GM21515 (cell line): Measurements from ENCODE around the gene GALNTL6.

Experiments used
- ATAC-seq: cut with Tn5 transposase; IDR thresholded peaks from one replicate; pipeline ENCODE4 v1.9.1; 2021; ENCODE audit not compliant: unreplicated experiment

GALNTL6 gene

DNA sequence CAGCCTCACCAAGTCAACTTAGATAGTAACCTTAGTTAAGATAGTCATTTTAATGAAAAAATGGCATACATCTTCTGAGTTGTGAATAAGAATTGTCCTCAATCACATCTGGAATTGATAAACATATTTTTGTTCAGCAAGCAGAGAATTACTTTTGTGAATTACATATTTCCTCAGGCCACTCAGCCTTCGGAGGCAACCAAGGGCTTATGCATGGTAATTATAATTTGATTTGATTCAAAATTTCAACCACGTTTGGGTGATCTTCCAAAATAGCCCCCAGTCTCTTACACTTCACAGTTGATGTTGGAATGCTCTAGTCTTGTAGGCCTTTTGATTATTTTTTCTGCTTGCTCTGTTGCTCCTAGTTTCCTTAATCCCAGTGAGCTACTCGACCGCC, 63.4 kb downstream of the GALNTL6 start:
- no peak for ATAC-seq

DNA sequence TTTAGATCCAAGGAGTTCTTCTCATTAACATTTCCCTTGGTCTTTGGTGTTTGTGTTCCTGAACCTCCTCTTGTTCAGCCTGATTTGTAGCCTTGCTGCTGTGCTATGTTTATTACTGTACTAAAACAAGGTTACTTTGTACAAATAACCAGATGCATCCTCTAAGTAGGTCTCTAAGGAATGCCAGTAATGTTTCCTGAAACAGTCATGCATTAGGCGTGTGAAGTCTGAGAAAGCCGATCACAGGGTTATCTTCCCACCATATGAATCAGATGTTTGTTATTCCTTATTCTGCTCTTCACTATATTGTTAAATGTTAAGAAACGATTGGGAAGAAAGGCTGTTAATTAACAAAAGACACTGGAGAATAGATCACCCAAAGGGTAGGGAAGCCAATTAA, 66.9 kb downstream of the GALNTL6 start:
- ATAC-seq: no peak

DNA sequence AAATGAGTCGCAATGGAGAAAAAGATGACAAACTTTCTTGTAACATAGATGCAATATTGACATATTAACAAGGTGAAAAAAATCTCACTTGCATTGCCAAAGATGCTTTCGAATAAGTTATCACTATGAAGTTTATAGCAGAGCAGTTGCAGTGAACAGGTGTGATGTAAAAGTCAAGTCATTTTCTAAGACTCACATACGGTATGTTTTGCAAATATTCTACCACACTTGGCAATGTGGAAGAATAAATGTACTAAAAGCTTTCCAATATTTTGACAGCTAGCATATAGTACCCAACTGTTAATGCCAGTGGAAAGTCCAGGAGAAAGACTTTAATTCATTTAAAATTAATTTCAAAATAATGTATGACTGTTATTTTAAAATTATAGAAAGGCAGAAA, 76.5 kb downstream of the GALNTL6 start:
- ATAC-seq: no peak

DNA sequence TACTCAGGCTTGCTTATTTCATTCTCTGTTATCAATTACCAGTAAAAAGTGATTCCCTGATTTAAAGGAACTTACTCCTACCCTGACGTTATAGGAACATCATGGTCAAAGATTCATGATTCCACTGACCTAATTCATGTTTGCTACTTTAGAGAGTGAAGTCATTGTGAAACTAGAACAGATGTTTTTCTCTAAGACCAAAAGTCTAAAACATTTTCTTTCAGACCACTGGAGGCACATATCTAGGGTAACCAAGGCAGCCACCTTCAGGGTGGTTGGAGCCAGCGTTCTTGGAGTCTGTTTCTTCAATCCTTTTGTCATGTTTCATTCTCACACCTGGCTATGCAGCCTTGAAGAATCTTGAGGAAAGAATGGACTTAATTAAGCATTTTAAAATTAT, 77.8 kb downstream of the GALNTL6 start:
- ATAC-seq: no peak

DNA sequence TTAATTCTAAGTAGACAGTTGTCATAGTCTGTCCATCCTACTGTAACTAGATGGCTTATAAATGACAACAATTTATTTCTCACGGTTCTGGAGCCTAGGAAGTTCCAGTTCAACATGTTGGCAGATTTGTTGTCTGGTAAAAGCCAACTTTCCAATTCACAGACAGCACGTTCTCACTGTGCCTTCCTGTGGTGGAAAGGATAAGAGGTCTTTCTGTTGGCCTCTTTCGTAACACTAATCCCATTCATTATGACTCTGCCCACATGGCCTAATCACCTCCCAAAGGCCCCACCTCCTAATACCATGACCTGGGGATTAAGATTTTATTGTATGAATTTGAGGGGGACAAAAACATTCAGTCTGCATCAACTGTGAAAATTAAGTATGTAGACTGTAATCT, 83.2 kb downstream of the GALNTL6 start:
- ATAC-seq: no peak

GRCh38 chr4:171919314-171919713, 106.1 kb downstream of the GALNTL6 start:
- ATAC-seq: no peak

DNA sequence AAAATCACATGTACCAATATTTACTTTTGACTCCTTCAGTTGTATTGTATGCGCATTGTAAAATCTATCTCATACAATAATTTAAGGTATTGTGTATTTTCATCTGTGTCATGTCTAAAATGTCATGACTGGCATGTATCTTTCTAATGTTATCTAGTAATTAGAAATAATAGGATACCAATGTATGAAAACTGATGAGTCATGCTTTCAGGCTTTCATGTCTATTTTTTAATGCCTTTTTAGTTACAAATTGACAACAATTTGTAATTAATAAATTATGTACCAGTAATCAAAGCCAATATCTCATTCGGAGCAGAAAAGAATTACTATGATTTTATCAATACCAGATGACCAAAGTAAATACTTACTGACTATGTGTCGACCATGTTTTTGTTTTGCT, 107.7 kb downstream of the GALNTL6 start:
- ATAC-seq: no peak

DNA sequence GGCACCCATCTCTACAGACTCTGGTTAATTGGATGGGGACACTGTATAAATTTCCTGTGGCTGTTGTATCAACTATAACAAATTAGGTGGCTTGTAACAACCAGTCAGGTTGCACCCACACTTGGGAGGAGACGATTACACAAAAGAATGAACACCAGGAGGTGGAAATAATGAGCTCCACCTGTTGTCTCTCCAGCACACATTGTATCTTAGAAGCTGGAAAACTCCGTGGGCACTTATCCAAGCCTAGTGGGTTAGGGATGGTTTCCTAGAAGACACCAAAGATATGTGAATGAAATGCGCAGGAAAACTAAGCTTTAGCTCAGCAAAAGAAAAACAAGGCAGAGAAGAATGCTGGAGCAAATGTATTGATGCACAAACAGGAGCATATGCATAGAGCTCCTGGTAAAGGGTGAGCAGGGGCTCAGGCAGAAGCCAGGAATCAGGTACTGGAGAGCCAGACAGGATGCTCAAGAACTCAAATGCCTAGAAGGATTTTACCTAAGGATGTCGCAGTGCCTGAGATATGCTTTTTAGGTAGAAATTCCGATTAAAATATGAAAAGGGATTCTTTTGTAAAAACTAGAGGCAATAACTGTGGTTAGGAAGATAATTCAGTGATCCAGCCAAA, 111.7 kb downstream of the GALNTL6 start:
- no peak for ATAC-seq

GRCh38 chr4:171928336-171928735, 115.1 kb downstream of the GALNTL6 start:
- ATAC-seq: no peak

- no peak for ATAC-seq
Observed at GRCh38 chr4:171929477-171929876, 116.3 kb downstream of the GALNTL6 start.

DNA sequence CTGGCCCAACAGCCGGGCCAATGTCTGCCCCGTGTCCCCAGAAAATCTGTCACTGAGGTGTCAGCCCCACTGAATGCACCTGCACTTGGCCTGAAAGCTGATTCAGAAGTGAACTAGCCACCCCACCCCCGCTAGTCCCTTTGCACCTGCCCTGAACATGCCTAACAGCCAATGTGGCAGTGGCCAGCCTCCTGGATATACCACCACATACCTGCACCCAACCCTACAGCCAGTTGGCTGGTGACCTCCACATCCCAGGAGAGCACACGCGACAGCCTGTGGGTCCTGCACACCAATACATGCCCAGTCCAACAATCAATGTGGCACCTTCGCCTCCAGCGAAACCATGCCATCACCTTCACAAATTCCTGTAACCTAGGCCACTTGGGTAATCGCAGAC, 116.7 kb downstream of the GALNTL6 start:
- no peak for ATAC-seq

DNA sequence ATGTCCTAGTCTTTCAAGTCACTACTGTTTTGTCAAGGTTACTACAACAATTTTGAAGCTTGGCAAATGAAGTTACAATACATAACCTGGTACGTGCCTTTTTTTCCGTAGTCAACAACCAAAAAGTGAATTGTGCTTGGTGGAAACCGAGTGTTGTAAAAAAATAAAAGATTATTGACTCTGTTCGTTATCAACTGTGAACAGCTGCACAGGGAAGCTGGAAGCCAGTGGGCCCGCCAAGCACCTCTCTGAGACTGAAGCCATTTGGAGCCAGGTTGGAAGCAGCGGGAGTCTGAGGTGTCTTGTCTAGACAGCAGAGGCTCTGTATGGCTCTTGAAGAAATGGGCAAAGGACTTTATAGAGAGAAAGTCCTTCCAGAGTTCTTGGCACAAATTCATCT, 119.0 kb downstream of the GALNTL6 start:
- ATAC-seq: no peak

DNA sequence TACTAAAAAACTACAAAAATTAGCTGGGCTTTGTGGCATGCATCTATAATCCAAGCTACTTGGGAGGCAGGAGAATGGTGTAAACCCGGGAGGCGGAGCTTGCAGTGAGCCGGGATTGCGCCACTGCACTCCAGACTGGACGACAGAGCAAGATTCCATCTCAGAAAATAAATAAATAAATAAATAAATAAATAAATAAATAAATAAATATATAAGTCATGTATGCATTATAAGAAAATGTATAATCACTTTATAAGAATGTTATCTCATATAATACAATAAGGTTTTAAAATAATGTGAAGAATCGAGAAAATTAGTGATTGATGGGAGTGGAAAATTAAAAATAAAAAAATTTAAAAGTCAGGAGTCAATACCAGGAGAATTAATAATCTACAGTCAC, 127.5 kb downstream of the GALNTL6 start:
- ATAC-seq: no peak

GRCh38 chr4:171947400-171947799, 134.2 kb downstream of the GALNTL6 start:
- ATAC-seq: no peak

GRCh38 chr4:171948038-171948437, 134.8 kb downstream of the GALNTL6 start:
- no peak for ATAC-seq

GRCh38 chr4:171954650-171955049, 141.4 kb downstream of the GALNTL6 start:
- ATAC-seq: no peak

DNA sequence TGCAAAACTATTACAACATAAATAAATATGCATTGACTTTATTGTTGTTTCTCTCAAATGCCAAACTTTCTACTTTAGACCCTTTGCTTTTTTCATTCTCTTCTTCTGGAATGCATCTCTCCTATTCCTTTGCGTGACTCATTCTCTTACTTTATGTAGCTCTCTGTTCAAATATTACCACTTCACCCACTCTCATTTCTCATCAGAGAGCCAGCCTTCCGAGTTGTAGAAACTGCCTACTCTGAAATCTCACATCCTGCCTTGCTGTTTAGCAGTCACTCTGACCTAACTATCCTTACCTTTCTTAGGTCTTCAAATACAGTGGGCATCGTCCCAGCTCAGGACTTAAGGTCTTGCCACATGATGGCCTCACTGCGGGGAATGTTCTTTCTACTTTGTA, 143.5 kb downstream of the GALNTL6 start:
- ATAC-seq: no peak

DNA sequence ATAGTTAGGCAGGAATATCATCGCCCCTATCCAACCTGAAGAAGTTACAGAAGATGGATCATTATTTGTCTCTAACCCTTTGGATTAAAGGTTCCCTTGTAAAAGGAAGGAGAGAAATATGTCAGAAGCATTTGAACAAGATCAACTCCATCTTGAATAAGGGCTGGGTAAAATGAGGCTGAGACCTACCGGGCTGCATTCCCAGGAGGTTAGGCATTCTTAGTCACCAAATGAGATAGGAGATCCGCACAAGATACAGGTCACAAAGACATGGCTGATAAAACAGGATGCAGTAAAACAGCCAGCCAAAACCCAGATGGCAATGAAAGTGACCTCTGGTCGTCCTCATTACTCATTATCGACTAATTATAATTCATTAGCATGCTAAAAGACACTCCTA, 148.9 kb downstream of the GALNTL6 start:
- ATAC-seq: no peak

- ATAC-seq: no peak
Observed at GRCh38 chr4:171966356-171966755, 153.2 kb downstream of the GALNTL6 start.

- no peak for ATAC-seq
Observed at GRCh38 chr4:171978216-171978615, 165.0 kb downstream of the GALNTL6 start.

GRCh38 chr4:171979461-171979860, 166.3 kb downstream of the GALNTL6 start:
- no peak for ATAC-seq

DNA sequence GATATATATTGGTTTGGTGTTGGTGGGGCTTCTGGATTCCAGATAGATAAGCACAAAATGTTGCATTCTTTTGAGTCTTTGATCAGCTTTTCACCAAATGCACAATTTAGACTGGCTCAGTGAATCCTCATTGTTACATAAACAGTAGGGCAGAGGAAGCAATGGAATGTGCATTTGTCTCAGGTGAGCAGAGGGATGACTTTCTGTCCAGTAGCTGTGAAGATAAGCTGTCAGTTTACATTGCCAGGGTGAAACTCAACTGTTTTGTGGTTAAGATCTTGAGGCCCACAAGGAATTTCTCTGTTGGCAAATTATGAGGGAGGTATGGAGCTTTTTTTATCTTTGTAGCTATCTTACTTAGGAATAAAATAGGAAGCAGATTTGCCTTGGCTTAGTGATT, 168.0 kb downstream of the GALNTL6 start:
- ATAC-seq: no peak

DNA sequence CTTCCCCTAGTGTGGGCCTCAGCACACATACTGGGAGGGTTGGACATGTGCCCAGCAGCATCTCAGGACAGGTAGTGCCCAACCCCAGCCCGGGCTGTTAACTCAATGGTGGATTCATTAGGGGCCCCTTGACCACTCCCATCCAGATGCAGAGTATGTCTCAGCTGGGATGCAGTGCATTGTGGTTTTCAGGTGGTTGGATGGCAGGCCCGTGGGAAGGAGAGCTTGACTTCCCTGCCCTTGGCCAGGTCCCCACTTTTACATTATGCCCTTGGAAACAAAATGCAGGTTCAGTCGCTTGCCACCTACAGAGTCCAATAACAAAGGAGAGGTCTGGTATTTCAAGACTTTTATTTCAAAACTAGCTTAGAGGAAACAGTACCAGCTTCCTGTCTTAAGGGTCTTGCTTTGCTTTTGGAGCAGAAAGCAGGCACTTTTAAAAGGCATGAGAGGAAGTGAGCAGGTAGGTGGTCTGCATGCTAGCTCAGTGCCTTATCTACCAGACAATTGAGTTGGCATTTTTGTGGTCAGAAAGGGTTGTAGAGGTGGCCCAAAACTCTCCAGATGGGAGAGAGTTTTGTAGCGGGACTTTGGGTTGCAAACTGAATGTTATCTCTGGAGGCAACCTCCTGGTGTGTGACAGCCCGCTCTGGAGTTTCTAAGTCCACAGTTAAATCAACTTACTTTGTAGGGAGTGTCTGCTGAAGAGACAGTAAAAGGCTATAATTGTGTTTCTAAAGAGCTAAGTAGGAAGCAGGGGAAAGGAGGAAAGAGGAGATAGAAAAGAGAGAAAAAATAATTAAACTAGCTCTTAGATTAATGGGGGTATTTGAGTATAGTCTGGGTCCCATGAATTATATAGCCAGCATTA, 171.0 kb downstream of the GALNTL6 start:
- ATAC-seq: no peak
